K562 (cell line): ENCODE measurements around the gene STEAP1B.

Experiments
- JUND ChIP-seq, 2 experiments: IDR thresholded peaks; 2 replicates in 1 of 2; 3 replicates in 1 of 2; pipeline ENCODE4 v1.6.1; 2011; ENCODE audit warnings: borderline replicate concordance in 2 of 2, low read depth in 2 of 2, low read length in 2 of 2, improper control_type of control experiment in 1 of 2, missing biosample characterization in 1 of 2, missing genetic modification characterization in 1 of 2, missing genetic modification reagents in 1 of 2
- KLF1 ChIP-seq: fragments of 450-650 bp; IDR thresholded peaks from 2 replicates; pipeline ENCODE4 v1.6.1; 2016; ENCODE audit warnings: missing genetic modification characterization, missing compliant biosample characterization
- MED1 ChIP-seq: sonication (generic); formaldehyde crosslinking; IDR thresholded peaks from 2 replicates; pipeline ENCODE4 v1.8.1; 2023; ENCODE audit warnings: missing genetic modification reagents, borderline replicate concordance
- PCBP2 ChIP-seq: fragments of 200-400 bp; formaldehyde crosslinking; IDR thresholded peaks from 2 replicates; pipeline ENCODE4 v1.6.1; 2018; ENCODE audit warnings: low read length, low read depth, mild to moderate bottlenecking, moderate library complexity; ENCODE audit not compliant: poor library complexity, severe bottlenecking
- POLR2A ChIP-seq: fragments of 450-650 bp; conservative IDR thresholded peaks from 2 replicates; pipeline ENCODE4 v1.6.1; 2016
- ZBTB33 ChIP-seq: sonication (generic); formaldehyde crosslinking; IDR thresholded peaks from 2 replicates; pipeline ENCODE4 v1.8.1; 2023; ENCODE audit warnings: mild to moderate bottlenecking, missing genetic modification reagents
- ZFP1 ChIP-seq: fragments of 450-650 bp; formaldehyde crosslinking; IDR thresholded peaks from 2 replicates; pipeline ENCODE4 v1.4.0; 2020; ENCODE audit warnings: mild to moderate bottlenecking, mixed read lengths
- ZNF518B ChIP-seq: fragments of 250-450 bp; sonication (Bioruptor Pico); IDR thresholded peaks from 2 replicates; pipeline ENCODE4 v1.5.0; 2021; ENCODE audit warnings: mild to moderate bottlenecking, moderate library complexity
- TF ChIP-seq, protein P1 (sequence below): sonication (generic); IDR thresholded peaks from 2 replicates; pipeline ENCODE4 v1.6.1; 2016
- TF ChIP-seq, protein P2 (sequence below), 2 experiments: IDR thresholded peaks in 1 of 2; conservative IDR thresholded peaks in 1 of 2; 2 replicates each; pipeline ENCODE4 v1.6.1; 2016; ENCODE audit warnings: low read depth in 2 of 2, mild to moderate bottlenecking in 1 of 2, missing compliant biosample characterization in 1 of 2, missing genetic modification characterization in 1 of 2, moderate library complexity in 1 of 2
- TF ChIP-seq, protein P3 (sequence below), 3 experiments: IDR thresholded peaks in 2 of 3; conservative IDR thresholded peaks in 1 of 3; 2 replicates each; pipeline ENCODE4 v1.5.1; 2011 to 2012; ENCODE audit warnings: low read length in 3 of 3, mild to moderate bottlenecking in 3 of 3, control low read depth in 2 of 3, improper control_type of control experiment in 1 of 3, inconsistent platforms in 1 of 3, low read depth in 1 of 3, mixed read lengths in 1 of 3, moderate library complexity in 1 of 3; ENCODE audit not compliant: insufficient read depth in 2 of 3
- TF ChIP-seq, protein P4 (sequence below), 2 experiments: fragments of 450-650 bp in 1 of 2; sonication (generic) in 1 of 2; formaldehyde crosslinking; conservative IDR thresholded peaks; 2 replicates each; pipeline versions ENCODE4 v1.4.0 to v1.8.1; 2020 to 2022; ENCODE audit warnings: mild to moderate bottlenecking in 1 of 2, missing genetic modification reagents in 1 of 2

DNA sequence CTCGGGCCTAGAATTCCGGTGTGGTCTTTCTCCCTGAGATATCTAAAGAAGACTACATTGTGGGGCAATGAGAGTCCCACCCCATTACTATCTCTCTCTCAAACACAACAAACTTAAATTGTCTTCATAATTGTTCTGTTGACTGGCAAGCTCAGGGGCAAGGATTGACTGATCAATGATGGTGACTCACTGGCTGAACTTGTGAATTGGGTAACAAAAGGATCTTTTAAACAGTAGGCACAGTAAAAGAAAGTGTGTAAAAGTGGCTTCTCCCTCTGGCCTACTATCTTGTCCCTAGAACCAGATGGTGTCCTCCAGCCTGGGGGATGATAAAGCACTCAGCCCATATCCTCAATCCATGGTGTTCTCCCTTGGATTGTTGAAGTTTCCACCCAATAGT lies 80.0 kb downstream of the STEAP1B start:
- TF ChIP-seq POLR2A = no peak
- no peak for TF ChIP-seq ZNF518B (CRISPR knock-in tag)
- TF ChIP-seq, protein P1, sequence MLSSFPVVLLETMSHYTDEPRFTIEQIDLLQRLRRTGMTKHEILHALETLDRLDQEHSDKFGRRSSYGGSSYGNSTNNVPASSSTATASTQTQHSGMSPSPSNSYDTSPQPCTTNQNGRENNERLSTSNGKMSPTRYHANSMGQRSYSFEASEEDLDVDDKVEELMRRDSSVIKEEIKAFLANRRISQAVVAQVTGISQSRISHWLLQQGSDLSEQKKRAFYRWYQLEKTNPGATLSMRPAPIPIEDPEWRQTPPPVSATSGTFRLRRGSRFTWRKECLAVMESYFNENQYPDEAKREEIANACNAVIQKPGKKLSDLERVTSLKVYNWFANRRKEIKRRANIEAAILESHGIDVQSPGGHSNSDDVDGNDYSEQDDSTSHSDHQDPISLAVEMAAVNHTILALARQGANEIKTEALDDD = no peak
- TF ChIP-seq, protein P2, sequence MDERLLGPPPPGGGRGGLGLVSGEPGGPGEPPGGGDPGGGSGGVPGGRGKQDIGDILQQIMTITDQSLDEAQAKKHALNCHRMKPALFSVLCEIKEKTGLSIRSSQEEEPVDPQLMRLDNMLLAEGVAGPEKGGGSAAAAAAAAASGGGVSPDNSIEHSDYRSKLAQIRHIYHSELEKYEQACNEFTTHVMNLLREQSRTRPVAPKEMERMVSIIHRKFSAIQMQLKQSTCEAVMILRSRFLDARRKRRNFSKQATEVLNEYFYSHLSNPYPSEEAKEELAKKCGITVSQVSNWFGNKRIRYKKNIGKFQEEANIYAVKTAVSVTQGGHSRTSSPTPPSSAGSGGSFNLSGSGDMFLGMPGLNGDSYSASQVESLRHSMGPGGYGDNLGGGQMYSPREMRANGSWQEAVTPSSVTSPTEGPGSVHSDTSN (CRISPR knock-in tag; IDR thresholded peaks at IDR 0.05; ENCODE audit: low read depth) = no peak
- TF ChIP-seq, protein P2 (tag; conservative IDR thresholded peaks at IDR 0.05; ENCODE audit: low read depth) = no peak
- TF ChIP-seq ZFP1 = no peak
- TF ChIP-seq KLF1 = no peak
- TF ChIP-seq, protein P3, sequence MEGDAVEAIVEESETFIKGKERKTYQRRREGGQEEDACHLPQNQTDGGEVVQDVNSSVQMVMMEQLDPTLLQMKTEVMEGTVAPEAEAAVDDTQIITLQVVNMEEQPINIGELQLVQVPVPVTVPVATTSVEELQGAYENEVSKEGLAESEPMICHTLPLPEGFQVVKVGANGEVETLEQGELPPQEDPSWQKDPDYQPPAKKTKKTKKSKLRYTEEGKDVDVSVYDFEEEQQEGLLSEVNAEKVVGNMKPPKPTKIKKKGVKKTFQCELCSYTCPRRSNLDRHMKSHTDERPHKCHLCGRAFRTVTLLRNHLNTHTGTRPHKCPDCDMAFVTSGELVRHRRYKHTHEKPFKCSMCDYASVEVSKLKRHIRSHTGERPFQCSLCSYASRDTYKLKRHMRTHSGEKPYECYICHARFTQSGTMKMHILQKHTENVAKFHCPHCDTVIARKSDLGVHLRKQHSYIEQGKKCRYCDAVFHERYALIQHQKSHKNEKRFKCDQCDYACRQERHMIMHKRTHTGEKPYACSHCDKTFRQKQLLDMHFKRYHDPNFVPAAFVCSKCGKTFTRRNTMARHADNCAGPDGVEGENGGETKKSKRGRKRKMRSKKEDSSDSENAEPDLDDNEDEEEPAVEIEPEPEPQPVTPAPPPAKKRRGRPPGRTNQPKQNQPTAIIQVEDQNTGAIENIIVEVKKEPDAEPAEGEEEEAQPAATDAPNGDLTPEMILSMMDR (IDR thresholded peaks at IDR 0.05 in 2 of 3, conservative IDR thresholded peaks at IDR 0.05 in 1 of 3; ENCODE audit: insufficient read depth in 2 of 3, low read depth in 1 of 3, low read length in 3 of 3) = no peak
- TF ChIP-seq, protein P4, sequence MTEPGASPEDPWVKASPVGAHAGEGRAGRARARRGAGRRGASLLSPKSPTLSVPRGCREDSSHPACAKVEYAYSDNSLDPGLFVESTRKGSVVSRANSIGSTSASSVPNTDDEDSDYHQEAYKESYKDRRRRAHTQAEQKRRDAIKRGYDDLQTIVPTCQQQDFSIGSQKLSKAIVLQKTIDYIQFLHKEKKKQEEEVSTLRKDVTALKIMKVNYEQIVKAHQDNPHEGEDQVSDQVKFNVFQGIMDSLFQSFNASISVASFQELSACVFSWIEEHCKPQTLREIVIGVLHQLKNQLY (CRISPR knock-in tag; conservative IDR thresholded peaks at IDR 0.05) = no peak
- TF ChIP-seq JUND (IDR thresholded peaks at IDR 0.05; ENCODE audit: borderline replicate concordance, low read depth, low read length) = no peak
- no peak for TF ChIP-seq JUND (tag; IDR thresholded peaks at IDR 0.05; ENCODE audit: borderline replicate concordance, low read depth, low read length)
- TF ChIP-seq MED1 (CRISPR knock-in tag) = no peak
- TF ChIP-seq ZBTB33 = no peak
- TF ChIP-seq PCBP2 = no peak
